Measurements from ENCODE around the gene MAEA. TPM values are rescaled to one million over a fixed set of nuclear protein-coding genes. Genes with fewer than 3 reads are reported as not detected.

Gene MAEA
- total RNA-seq, 4 donors from 2014 or later, result 33.1 to 60.1 (median 50.5) TPM

DNA sequence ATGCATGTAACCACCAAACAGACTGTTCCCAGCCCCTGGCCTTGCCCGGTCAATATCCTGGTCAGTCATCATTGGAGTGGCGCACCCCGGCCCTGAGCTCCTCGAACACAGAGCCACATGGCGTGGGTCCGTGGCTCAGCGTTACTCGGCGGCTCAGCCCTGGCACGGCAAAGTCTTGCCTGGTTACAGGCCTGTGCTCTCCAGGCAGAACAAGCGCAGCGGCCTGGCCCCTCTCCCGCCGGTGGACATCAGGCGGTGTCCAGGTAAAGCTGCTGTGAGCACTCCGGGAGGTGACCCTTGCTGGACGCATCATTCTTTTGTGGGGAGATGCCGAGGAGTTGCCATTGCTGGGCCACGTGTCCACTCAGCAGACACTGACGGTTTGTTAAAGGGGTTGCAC lies 51.2 kb downstream of the MAEA start:
- TF ChIP-seq, protein P1, sequence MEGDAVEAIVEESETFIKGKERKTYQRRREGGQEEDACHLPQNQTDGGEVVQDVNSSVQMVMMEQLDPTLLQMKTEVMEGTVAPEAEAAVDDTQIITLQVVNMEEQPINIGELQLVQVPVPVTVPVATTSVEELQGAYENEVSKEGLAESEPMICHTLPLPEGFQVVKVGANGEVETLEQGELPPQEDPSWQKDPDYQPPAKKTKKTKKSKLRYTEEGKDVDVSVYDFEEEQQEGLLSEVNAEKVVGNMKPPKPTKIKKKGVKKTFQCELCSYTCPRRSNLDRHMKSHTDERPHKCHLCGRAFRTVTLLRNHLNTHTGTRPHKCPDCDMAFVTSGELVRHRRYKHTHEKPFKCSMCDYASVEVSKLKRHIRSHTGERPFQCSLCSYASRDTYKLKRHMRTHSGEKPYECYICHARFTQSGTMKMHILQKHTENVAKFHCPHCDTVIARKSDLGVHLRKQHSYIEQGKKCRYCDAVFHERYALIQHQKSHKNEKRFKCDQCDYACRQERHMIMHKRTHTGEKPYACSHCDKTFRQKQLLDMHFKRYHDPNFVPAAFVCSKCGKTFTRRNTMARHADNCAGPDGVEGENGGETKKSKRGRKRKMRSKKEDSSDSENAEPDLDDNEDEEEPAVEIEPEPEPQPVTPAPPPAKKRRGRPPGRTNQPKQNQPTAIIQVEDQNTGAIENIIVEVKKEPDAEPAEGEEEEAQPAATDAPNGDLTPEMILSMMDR (IDR thresholded peaks at IDR 0.05; ENCODE audit: low read depth), result no peak

DNA sequence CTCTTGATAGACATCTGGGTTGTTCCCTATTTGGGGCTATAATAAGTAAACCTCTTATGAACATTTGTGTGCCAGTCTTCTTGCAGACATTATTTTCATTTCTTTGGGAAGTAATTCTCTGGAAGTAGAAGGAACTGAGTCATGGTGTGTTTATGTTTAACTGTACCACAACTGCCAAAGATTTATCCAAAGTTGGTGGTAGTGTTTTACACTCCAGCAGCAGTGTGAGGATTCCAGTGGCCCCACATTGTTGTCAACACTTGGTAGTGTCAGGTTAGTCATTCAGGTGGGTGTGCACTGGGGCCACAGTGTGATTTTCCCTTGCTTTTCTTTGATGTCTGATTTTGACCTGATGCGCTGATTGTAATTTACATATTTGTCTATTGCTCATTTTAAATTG lies 52.3 kb downstream of the MAEA start:
- TF ChIP-seq, protein P1 (IDR thresholded peaks at IDR 0.05; ENCODE audit: low read depth), result no peak

DNA sequence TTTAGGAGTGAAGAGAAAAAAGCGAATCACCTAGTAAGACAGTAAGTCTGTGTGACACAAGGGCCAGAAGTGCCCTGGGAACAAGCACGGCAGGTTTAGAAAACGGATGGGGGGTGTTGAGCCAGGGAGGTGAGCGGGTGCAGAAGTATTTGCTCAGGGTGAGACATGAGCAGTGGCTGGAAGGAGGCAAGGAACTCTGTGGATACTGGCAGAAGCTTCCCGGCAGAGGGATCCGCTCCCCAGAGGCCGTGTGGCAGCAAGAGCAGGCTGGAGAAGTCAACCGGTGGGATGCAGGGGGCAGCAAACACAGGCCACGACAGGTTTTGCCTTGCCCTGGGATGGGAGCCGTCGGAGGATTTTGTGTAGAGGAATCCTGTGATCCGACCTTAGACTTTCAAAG lies 55.0 kb downstream of the MAEA start:
- TF ChIP-seq, protein P1 (IDR thresholded peaks at IDR 0.05; ENCODE audit: low read depth), result no peak

DNA sequence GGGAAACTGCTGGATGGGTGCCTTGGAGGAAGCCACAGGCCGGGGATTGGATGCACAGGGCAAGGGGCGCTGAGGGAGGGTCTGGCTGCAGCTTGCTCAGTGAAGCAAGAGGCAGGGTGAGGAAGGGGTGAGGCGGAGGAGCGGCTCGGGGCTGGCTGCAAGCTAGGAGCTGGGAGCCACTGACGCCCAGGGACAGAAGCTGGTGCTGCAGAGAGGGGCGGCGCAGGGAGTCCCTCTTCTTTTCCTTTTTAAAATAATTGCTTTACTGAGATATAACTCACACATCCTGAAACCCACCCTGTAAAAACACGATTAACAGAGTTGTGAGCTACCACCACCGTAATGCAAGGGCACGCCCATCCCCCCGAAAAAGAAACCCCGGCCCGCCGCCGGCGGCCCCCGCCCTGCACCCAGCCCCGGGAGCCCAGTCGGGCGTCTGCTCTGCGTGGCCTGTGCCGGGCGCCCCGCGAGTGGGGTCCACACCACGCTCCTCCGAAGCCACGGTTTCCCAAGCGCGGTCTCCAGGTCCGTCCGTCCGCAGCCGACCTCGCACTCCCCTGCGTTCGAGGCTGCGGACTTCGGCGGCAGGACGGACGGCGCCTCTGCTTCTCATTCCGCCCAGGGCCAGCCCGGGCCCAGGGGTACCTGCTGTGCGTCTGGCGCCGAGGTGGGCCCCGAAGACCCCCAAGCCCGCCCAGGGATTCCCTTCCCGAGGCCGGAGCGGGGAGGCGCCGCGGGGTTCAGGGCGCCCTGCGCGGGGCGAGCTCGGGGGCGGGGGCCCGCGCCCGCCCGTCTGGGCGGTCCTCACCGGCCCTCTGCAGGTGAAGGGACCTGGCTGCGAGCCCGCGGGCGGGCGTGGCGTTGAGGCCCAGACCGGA lies 56.5 kb downstream of the MAEA start:
- TF ChIP-seq, protein P1 (IDR thresholded peaks at IDR 0.05; ENCODE audit: low read depth), result no peak

DNA sequence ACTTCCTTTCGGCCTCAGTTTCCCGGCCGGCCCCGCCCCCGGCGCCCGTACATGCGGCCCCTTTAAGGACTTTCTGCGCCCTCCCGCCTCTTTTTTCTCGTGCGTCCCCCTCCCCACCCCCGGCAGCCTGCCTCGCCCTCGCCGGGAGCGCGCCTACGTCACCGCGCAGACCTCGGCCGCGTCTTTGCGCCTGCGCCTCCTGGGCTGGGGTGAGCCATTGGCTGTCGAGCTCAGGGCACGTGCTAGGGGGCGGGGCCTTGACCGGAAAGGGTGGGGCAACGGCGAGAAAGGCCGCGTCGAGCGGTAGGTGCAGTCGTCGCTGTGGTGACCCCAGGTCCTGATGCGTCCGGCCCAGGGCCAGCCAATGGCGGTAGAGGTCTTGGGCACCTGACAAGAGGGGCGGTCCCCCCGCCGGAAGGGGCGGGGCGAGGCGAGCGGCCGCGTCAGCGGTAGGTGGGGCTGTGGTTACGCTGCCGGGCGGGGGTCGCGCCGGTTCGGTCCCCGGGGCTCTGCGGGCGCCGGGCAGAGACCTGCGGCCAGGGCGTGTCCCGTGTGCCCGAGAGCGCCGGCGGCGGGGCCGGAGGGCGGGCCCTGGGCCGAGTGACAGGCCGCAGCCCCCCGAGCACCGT lies 57.2 kb downstream of the MAEA start, which contains the start of gene UVSSA:
UVSSA (plus strand) TSS at position 428 of the 629 bp plus-strand sequence. CDS start 884 bp downstream, outside the sequence.
- TF ChIP-seq, protein P1 (IDR thresholded peaks at IDR 0.05; ENCODE audit: low read depth), result no peak

DNA sequence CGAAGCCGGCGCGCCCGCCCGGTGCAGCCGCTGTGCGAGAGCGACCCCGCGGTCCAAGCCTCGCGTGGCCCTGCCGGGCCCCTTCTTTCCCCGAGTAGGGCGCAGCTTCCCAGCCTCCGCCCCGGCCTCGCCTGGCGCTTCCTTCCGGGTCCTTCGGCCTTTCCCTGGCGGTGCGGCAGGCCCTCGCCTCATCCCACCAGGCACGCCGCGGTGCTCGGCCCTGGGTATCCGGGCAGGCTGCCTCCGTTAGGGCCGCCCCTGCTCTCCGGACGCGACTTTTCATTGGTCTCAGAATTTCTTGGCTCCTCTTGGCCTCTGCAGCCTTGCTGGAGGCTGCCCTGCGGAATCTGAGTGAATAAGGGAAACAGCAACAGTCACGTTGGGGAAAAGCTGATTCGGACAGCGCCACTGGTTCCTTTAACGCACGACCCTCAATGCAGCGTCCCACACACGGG lies 57.7 kb downstream of the MAEA start:
- TF ChIP-seq, protein P1 (IDR thresholded peaks at IDR 0.05; ENCODE audit: low read depth), result no peak

DNA sequence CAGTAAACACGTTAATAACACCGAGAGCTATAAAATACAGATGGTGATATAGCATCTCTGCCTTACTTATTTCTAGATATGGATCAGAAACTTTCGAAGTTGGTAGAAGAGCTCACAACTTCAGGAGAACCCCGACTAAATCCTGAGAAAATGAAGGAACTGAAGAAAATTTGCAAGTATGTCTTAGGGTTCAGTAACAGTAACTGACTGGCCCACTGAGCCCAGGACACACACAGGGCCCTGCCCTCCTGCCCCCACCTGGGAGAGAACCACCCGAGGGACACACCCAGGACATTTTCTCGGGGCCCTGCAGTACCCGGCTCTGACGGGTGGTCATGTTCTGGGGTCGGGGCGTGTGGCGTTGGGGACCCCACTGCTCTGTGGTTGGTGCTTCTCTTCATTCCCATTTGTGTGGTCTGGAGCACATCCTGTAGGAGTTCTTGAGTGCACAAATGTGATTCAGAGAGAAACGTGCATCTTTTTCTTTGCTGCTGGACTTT lies 58.4 kb downstream of the MAEA start:
- TF ChIP-seq, protein P1 (IDR thresholded peaks at IDR 0.05; ENCODE audit: low read depth), result no peak
